Thymus (tissue), 11 donors: Measurements from ENCODE around the gene SAMD10. TPM values are rescaled to one million over a fixed set of nuclear protein-coding genes. Genes with fewer than 3 reads are reported as not detected.

Source experiments
- DNase-seq, 9 donors: peaks; one replicate each; pipeline ENCODE4 v3.0.0-alpha.2; 2013; ENCODE audit warnings: low spot score in 9 of 9, low read depth in 6 of 9, missing footprints in 1 of 9
- H3K27ac ChIP-seq, 2 donors: one replicate each; pipeline ENCODE4 v1.5.1; 2013; ENCODE audit warnings: control low read depth in 1 of 2, low read depth in 1 of 2, low read length in 1 of 2, mild to moderate bottlenecking in 1 of 2, moderate library complexity in 1 of 2
- H3K27me3 ChIP-seq, 2 donors: one replicate each; pipeline ENCODE4 v1.5.1; 2013; ENCODE audit warnings: low read length in 1 of 2; ENCODE audit not compliant: control insufficient read depth in 2 of 2, insufficient read depth in 1 of 2
- H3K36me3 ChIP-seq, 2 donors: one replicate each; pipeline ENCODE4 v1.5.1; 2013; ENCODE audit warnings: low read length in 1 of 2, mild to moderate bottlenecking in 1 of 2, moderate library complexity in 1 of 2; ENCODE audit not compliant: control insufficient read depth in 2 of 2, insufficient read depth in 2 of 2
- H3K4me1 ChIP-seq, 2 donors: one replicate each; pipeline ENCODE4 v1.5.1; 2013; ENCODE audit warnings: low read length in 2 of 2; ENCODE audit not compliant: control insufficient read depth in 2 of 2, insufficient read depth in 2 of 2
- H3K4me3 ChIP-seq, 2 donors: one replicate each; pipeline ENCODE4 v1.5.1; 2013; ENCODE audit warnings: low read length in 2 of 2, control low read depth in 1 of 2, mild to moderate bottlenecking in 1 of 2
- H3K9me3 ChIP-seq, 2 donors: one replicate each; pipeline ENCODE4 v1.5.1; 2013; ENCODE audit warnings: low read length in 1 of 2, mild to moderate bottlenecking in 1 of 2; ENCODE audit not compliant: control insufficient read depth in 2 of 2, insufficient read depth in 1 of 2
- WGBS: extraction: QIAGEN DNeasy Blood & Tissue Kit; methylation state at CpG from one replicate; pipeline ENCODE4 v1.1.7; 2013; 5-methylcytosine and 5-hydroxymethylcytosine counted together
- polyA plus RNA-seq: library from polyadenylated mRNA; stranded (reverse); fragments of 200-250 nt; gene quantifications from one replicate; pipeline ENCODE4 v1.2.3, GENCODE V29; 2013
- total RNA-seq: library from RNA; stranded (reverse); fragments of 120-200 nt; gene quantifications from one replicate; pipeline ENCODE4 v1.2.4, GENCODE V29; 2013
- donor health status: healthy.

The SAMD10 gene
- total and polyA plus RNA-seq, 2 donors = 3.4 to 10.5 TPM

GRCh38 chr20:63953764-63954429 is 25.5 kb downstream of the SAMD10 start:
- H3K27ac ChIP-seq = no peak overlapping the region
- WGBS = 95% methylated on average over 13 of the region's 13 CpGs

GRCh38 chr20:63952769-63953168 is 26.7 kb downstream of the SAMD10 start:
- Histone ChIP-seq H3K9me3 (peaks cover 0 to 6% of the 10 kb centered on the region in 2 donors), H3K4me3 (no peak overlapping the region), H3K4me1 (peaks cover 33 to 56% of the 10 kb centered on the region in 2 donors), H3K27me3 (no peaks in the 10 kb centered on the region), H3K36me3 (peaks cover 5 to 8% of the 10 kb centered on the region in 2 donors), H3K27ac (no peak overlapping the region)
- no peak for DNase-seq
- WGBS = 96% methylated on average over 14 of the region's 14 CpGs

More at GRCh38 chr20:63953764-63954429, 25.5 kb downstream of the SAMD10 start:
- H3K4me3 ChIP-seq = no peak overlapping the region
- H3K9me3 ChIP-seq = peaks cover 0 to 6% of the 10 kb centered on the region in 2 donors
- DNase-seq = no peak
- peaks cover 6 to 11% of the 10 kb centered on the region in 2 donors for H3K36me3 ChIP-seq
- peaks cover 25 to 45% of the 10 kb centered on the region in 2 donors for H3K4me1 ChIP-seq
- H3K27me3 ChIP-seq = no peaks in the 10 kb centered on the region

- Histone ChIP-seq H3K4me1 (peaks cover 35 to 57% of the 10 kb centered on the region in 2 donors), H3K4me3 (no peak overlapping the region), H3K36me3 (peaks cover 5 to 8% of the 10 kb centered on the region in 2 donors), H3K27me3 (no peaks in the 10 kb centered on the region), H3K27ac (no peak overlapping the region), H3K9me3 (peaks cover 0 to 6% of the 10 kb centered on the region in 2 donors)
- 94% methylated on average over 15 of the region's 15 CpGs for WGBS
- no peak for DNase-seq
Measured at GRCh38 chr20:63952210-63952535, 27.3 kb downstream of the SAMD10 start.

GRCh38 chr20:63951398-63952209 is 27.8 kb downstream of the SAMD10 start:
- DNase-seq = no peak
- Histone ChIP-seq H3K4me3 (no peak overlapping the region), H3K27ac (no peak overlapping the region), H3K36me3 (peaks cover 5 to 8% of the 10 kb centered on the region in 2 donors), H3K27me3 (no peaks in the 10 kb centered on the region), H3K9me3 (peaks cover 0 to 6% of the 10 kb centered on the region in 2 donors), H3K4me1 (peaks cover 29 to 51% of the 10 kb centered on the region in 2 donors)
- 94% methylated on average over 17 of the region's 17 CpGs for WGBS

- no peak for DNase-seq
- WGBS = 97% methylated on average over 20 of the region's 20 CpGs
- Histone ChIP-seq H3K27ac (no peak overlapping the region), H3K4me3 (no peak overlapping the region), H3K36me3 (peaks cover 7 to 14% of the 10 kb centered on the region in 2 donors), H3K27me3 (no peaks in the 10 kb centered on the region), H3K9me3 (peaks cover 0 to 6% of the 10 kb centered on the region in 2 donors), H3K4me1 (peaks cover 28 to 50% of the 10 kb centered on the region in 2 donors)
Measured at GRCh38 chr20:63950701-63951397, 28.6 kb downstream of the SAMD10 start.

- peak in 1 of 9 donors; percentile 50 for DNase-seq
Measured at GRCh38 chr20:63947638-63948456, 31.6 kb downstream of the SAMD10 start.

GRCh38 chr20:63946986-63947637 is 32.3 kb downstream of the SAMD10 start:
- DNase-seq = no peak
- peaks cover 0 to 6% of the 10 kb centered on the region in 2 donors for H3K9me3 ChIP-seq
- H3K36me3 ChIP-seq = peaks cover 35 to 41% of the 10 kb centered on the region in 2 donors
- H3K27ac ChIP-seq = peak overlapping the region in 1 of 2 donors; percentile 19
- no peaks in the 10 kb centered on the region for H3K27me3 ChIP-seq
- peaks cover 21 to 36% of the 10 kb centered on the region in 2 donors for H3K4me1 ChIP-seq
- 89% methylated on average over 15 of the region's 15 CpGs for WGBS
- H3K4me3 ChIP-seq = no peak overlapping the region

More at GRCh38 chr20:63947638-63948456, 31.6 kb downstream of the SAMD10 start:
- Histone ChIP-seq H3K27ac (peak overlapping the region in 1 of 2 donors; percentile 12), H3K4me1 (peaks cover 17 to 32% of the 10 kb centered on the region in 2 donors), H3K4me3 (no peak overlapping the region), H3K9me3 (peaks cover 0 to 6% of the 10 kb centered on the region in 2 donors), H3K27me3 (no peaks in the 10 kb centered on the region), H3K36me3 (peaks cover 36 to 44% of the 10 kb centered on the region in 2 donors)
- WGBS = 38% methylated on average over 27 of the region's 27 CpGs
